Mucosa of rectum (tissue), 2 donors: ENCODE data around the gene GRIK2.

Source experiments
- H3K27ac ChIP-seq, 2 donors: one replicate each; pipeline ENCODE4 v1.7.0; 2013; ENCODE audit warnings: inconsistent platforms in 2 of 2, low read depth in 2 of 2, low read length in 2 of 2
- H3K27me3 ChIP-seq, 2 donors: one replicate each; pipeline ENCODE4 v1.7.0; 2013; ENCODE audit warnings: low read length in 2 of 2; ENCODE audit not compliant: control insufficient read depth in 2 of 2, insufficient read depth in 2 of 2
- H3K36me3 ChIP-seq, 2 donors: one replicate each; pipeline ENCODE4 v1.7.0; 2013; ENCODE audit warnings: low read length in 2 of 2; ENCODE audit not compliant: control insufficient read depth in 2 of 2, insufficient read depth in 2 of 2
- H3K4me1 ChIP-seq, 2 donors: one replicate each; pipeline ENCODE4 v1.7.0; 2013; ENCODE audit warnings: low read length in 2 of 2, mild to moderate bottlenecking in 1 of 2; ENCODE audit not compliant: control insufficient read depth in 2 of 2, insufficient read depth in 2 of 2
- H3K4me3 ChIP-seq, 2 donors: one replicate each; pipeline ENCODE4 v1.7.0; 2013; ENCODE audit warnings: low read length in 2 of 2
- H3K9ac ChIP-seq, 2 donors: one replicate each; pipeline ENCODE4 v1.7.0; 2013; ENCODE audit warnings: low read length in 2 of 2, low read depth in 1 of 2, mild to moderate bottlenecking in 1 of 2
- H3K9me3 ChIP-seq, 2 donors: one replicate each; pipeline ENCODE4 v1.7.0; 2013; ENCODE audit warnings: low read length in 2 of 2; ENCODE audit not compliant: control insufficient read depth in 2 of 2
- donor health status: healthy.
- donor health status: Normal muscosa, but diverticular disease.

GRIK2 gene

DNA sequence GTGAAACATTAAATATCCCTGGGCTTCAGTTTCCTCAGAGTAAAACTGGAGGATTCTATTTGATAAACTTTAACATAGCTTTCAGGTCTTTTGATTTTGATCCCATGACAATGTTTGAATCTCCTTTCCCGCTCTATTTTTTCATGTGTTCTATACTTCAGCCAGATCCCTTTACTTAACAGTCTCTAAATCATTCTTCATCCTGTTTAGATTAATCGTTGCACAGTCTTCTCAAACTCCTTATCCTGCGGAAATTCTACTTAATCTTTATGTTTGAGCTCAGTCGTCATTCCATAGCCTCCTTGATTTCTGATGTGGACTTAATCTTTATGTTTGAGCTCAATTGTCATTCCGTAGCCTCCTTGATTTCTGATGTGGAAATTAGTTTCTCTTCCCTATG is 57.4 kb downstream of the GRIK2 start:
- Histone ChIP-seq H3K4me3 (no peak overlapping the region), H3K9me3 (no peaks in the 10 kb centered on the region), H3K27me3 (no peaks in the 10 kb centered on the region), H3K36me3 (no peaks in the 10 kb centered on the region), H3K4me1 (no peaks in the 10 kb centered on the region), H3K9ac (no peak overlapping the region), H3K27ac (no peak overlapping the region)

GRCh38 chr6:101451981-101452380 is 58.5 kb downstream of the GRIK2 start:
- no peak overlapping the region for H3K9ac ChIP-seq
- no peaks in the 10 kb centered on the region for H3K36me3 ChIP-seq
- H3K9me3 ChIP-seq: no peaks in the 10 kb centered on the region
- H3K27me3 ChIP-seq: no peaks in the 10 kb centered on the region
- no peak overlapping the region for H3K4me3 ChIP-seq
- H3K4me1 ChIP-seq: no peaks in the 10 kb centered on the region
- H3K27ac ChIP-seq: no peak overlapping the region

- H3K9ac ChIP-seq: no peak overlapping the region
- H3K4me1 ChIP-seq: no peaks in the 10 kb centered on the region
- no peaks in the 10 kb centered on the region for H3K36me3 ChIP-seq
- no peak overlapping the region for H3K27ac ChIP-seq
- H3K4me3 ChIP-seq: no peak overlapping the region
- H3K9me3 ChIP-seq: no peaks in the 10 kb centered on the region
- no peaks in the 10 kb centered on the region for H3K27me3 ChIP-seq
These were observed 59.7 kb downstream of the GRIK2 start for GRCh38 chr6:101453221-101453620.

DNA sequence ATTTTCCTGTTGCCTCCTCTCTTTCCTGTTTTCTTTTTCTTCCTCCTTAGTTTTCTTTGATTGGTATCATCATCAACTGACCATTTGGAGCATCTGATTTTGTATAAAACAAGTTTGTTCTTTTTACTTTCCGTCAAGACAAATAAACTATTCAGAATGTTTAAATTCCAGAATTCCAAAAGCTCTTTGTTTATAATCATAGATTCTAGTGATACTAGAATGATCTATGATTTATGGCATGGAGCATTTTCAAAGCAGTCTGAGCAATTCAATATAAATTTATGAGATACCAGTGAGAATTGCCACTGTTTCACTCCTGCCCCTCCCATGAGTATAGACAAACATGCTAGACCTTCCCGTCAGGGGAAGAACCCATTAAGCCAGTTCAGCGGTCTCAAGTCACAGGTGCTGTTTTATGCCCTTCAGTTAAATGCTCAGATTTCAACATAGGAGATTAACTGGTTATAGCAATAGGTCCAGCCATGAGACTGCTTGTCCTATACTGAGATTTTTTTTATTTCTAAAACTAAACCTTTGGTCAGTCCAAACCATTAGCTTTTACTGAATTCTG is 60.7 kb downstream of the GRIK2 start:
- no peaks in the 10 kb centered on the region for H3K36me3 ChIP-seq
- H3K27me3 ChIP-seq: no peaks in the 10 kb centered on the region
- no peaks in the 10 kb centered on the region for H3K9me3 ChIP-seq
- H3K4me3 ChIP-seq: no peak overlapping the region
- no peak overlapping the region for H3K9ac ChIP-seq
- H3K4me1 ChIP-seq: no peaks in the 10 kb centered on the region
- H3K27ac ChIP-seq: no peak overlapping the region

DNA sequence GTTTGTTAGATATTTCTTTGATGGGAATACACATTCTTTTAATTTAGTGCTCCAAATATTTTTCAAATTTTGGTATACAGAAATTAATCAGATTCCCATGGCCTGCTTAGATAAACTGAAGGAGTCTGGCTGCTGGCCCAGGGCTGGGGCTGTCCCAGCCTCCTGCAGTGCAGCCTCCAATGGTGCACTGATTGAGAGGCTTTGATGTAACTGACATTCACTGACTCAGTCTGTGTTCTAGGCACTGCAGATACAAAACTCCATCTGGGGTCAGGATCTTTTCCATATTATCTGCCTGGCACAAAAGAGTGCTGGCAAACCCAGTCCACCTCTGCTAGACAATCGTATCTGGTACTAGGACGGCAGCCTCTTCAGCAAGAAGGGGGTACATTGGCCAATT is 64.8 kb downstream of the GRIK2 start:
- Histone ChIP-seq H3K9ac (no peak overlapping the region), H3K27me3 (no peaks in the 10 kb centered on the region), H3K4me3 (no peak overlapping the region)

DNA sequence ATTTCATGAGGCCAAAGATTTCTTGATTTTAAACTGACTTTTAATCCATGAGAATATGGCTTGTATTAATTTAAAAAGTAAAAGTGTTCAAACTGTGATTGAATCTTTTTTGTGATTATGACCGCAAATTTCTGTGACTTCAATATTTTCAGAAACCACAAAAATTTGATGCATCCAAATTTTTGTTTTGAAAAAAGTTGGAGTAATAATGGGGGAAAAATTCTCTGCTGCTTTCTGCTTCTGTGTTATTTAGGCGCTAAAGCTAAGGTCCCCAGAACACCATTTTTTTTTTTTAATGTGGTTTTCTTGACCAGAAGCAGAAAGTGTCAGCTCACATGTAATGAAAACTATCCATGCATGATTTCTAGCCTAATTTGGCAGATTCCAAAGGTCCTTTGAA is 65.3 kb downstream of the GRIK2 start:
- H3K27me3 ChIP-seq: no peaks in the 10 kb centered on the region
- no peak overlapping the region for H3K4me3 ChIP-seq
- no peak overlapping the region for H3K27ac ChIP-seq
- H3K4me1 ChIP-seq: no peaks in the 10 kb centered on the region
- no peaks in the 10 kb centered on the region for H3K9me3 ChIP-seq
- no peaks in the 10 kb centered on the region for H3K36me3 ChIP-seq
- no peak overlapping the region for H3K9ac ChIP-seq

More for the DNA sequence above, 64.8 kb downstream of the GRIK2 start:
- no peaks in the 10 kb centered on the region for H3K36me3 ChIP-seq
- no peak overlapping the region for H3K27ac ChIP-seq
- H3K9me3 ChIP-seq: no peaks in the 10 kb centered on the region
- H3K4me1 ChIP-seq: no peaks in the 10 kb centered on the region

DNA sequence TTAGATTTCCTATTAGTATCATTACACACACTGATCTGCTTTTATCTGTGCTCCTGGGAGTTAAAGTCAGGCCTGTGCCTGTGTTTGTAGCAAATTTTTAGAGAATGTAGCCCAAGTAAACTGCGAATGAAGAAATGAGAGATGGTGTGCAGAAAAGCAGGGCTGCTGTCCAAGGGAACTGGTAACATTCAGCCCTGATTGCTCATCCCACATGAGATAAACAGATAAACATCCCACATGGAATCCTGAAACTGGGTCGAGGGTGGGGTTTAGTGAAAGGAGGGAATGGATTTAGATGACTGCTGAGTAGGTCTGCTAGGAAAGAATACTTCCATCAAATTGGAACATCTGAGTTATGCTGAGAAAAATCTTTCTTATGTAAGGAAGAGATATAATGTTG is 69.1 kb downstream of the GRIK2 start:
- Histone ChIP-seq H3K27me3 (no peaks in the 10 kb centered on the region), H3K36me3 (no peaks in the 10 kb centered on the region), H3K4me1 (no peaks in the 10 kb centered on the region), H3K9ac (no peak overlapping the region), H3K27ac (no peak overlapping the region), H3K9me3 (no peaks in the 10 kb centered on the region), H3K4me3 (no peak overlapping the region)

GRCh38 chr6:101465863-101466262 is 72.4 kb downstream of the GRIK2 start:
- H3K4me1 ChIP-seq: no peaks in the 10 kb centered on the region
- no peaks in the 10 kb centered on the region for H3K36me3 ChIP-seq
- no peak overlapping the region for H3K27ac ChIP-seq
- no peaks in the 10 kb centered on the region for H3K27me3 ChIP-seq
- no peaks in the 10 kb centered on the region for H3K9me3 ChIP-seq
- no peak overlapping the region for H3K9ac ChIP-seq
- no peak overlapping the region for H3K4me3 ChIP-seq

DNA sequence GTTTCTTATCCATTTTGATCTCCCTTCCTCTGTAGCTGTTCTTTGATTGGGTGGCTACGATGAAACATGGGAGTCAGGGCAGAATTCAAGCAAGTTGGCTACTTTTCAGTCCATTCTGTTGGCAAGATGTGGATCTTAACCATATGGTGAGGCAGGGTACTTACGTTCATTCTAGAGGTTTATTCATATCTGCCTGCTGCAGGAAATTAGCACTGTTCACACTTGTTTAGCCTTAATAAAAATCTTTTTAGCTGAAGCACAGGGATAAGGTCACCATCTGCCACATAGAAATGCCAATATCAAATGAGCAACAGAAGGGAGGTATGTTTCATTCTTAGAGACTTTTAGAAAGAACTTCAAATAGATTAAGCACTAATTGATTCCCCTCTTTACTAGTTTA is 83.9 kb downstream of the GRIK2 start:
- H3K27ac ChIP-seq: no peak overlapping the region
- no peaks in the 10 kb centered on the region for H3K4me1 ChIP-seq
- no peaks in the 10 kb centered on the region for H3K27me3 ChIP-seq
- H3K9ac ChIP-seq: no peak overlapping the region
- H3K9me3 ChIP-seq: no peaks in the 10 kb centered on the region
- no peak overlapping the region for H3K4me3 ChIP-seq
- no peaks in the 10 kb centered on the region for H3K36me3 ChIP-seq

GRCh38 chr6:101478891-101479290 is 85.4 kb downstream of the GRIK2 start:
- Histone ChIP-seq H3K4me3 (no peak overlapping the region), H3K36me3 (no peaks in the 10 kb centered on the region), H3K9ac (no peak overlapping the region)

DNA sequence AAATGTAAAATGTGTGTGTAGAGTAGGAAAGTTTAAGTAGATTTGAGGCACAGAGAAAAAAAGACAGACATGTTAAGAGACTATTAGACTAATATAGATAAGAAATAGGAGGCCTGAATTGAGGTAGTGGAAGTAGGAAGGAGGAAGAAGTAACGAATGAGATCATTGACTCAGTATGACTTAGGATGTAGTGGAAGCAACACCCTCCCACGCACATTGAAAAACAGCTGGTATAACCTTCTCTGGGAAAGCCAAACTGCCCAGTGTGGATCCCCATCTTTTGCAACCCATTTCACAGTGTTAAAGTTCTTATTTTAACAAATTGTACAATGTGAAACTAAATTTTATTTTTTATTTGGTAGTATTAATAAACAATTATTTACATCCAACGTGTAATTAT is 89.1 kb downstream of the GRIK2 start:
- Histone ChIP-seq H3K4me3 (no peak overlapping the region), H3K27me3 (no peaks in the 10 kb centered on the region), H3K36me3 (no peaks in the 10 kb centered on the region), H3K9me3 (no peaks in the 10 kb centered on the region), H3K4me1 (no peaks in the 10 kb centered on the region), H3K27ac (no peak overlapping the region), H3K9ac (no peak overlapping the region)

More at GRCh38 chr6:101478891-101479290, 85.4 kb downstream of the GRIK2 start:
- Histone ChIP-seq H3K4me1 (no peaks in the 10 kb centered on the region), H3K27me3 (no peaks in the 10 kb centered on the region), H3K27ac (no peak overlapping the region), H3K9me3 (no peaks in the 10 kb centered on the region)
